PC-3 (cell line): ENCODE measurements around the gene FN1. TPM values are rescaled to one million over a fixed set of nuclear protein-coding genes. Genes with fewer than 3 reads are reported as not detected.

ENCODE experiments used
- ATAC-seq: fragments of 200-7000 bp; cut with Tn5 transposase; 2 replicates; pipeline ENCODE4 v1.9.1; 2020; ENCODE audit warnings: mild to moderate bottlenecking, moderate library complexity
- BruUV-seq: library from RNA; stranded (reverse); fragments of 400-500 nt; replicated peaks from 2 replicates; lab custom pipeline; 2021; lab: Mats Ljungman, UMichigan
- CTCF ChIA-PET: fragments of 300-600 bp; sonication (Branson Sonifier 250); formaldehyde crosslinking; loops from one replicate; lab custom pipeline; 2022; ENCODE audit warnings: antibody characterized with exemption; lab: Charles Lee
- POLR2A ChIA-PET: fragments of 300-600 bp; sonication (Branson Sonifier 250); formaldehyde crosslinking; loops from one replicate; lab custom pipeline; 2022; ENCODE audit warnings: antibody characterized with exemption; ENCODE audit not compliant: unreplicated experiment; lab: Charles Lee
- DNase-seq: peaks from one replicate; pipeline ENCODE4 v3.0.0-alpha.2; 2015
- H2AFZ ChIP-seq: fragments of 300-600 bp; sonication (generic); 2 replicates; pipeline ENCODE4 v1.6.0; 2016; ENCODE audit warnings: antibody characterized with exemption, low read length
- H3F3A ChIP-seq: fragments of 300-600 bp; sonication (generic); one replicate; pipeline ENCODE4 v1.6.0; 2017; ENCODE audit warnings: antibody characterized with exemption, low read length, control low read depth, mild to moderate bottlenecking; ENCODE audit not compliant: unreplicated experiment
- H3K27ac ChIP-seq: fragments of 300-600 bp; sonication (generic); 2 replicates; pipeline ENCODE4 v1.5.1; 2016; ENCODE audit warnings: mild to moderate bottlenecking, low read length
- H3K27me3 ChIP-seq: fragments of 300-600 bp; sonication (generic); 2 replicates; pipeline ENCODE4 v1.6.1; 2016; ENCODE audit warnings: low read length, mixed read lengths
- H3K36me3 ChIP-seq: fragments of 300-600 bp; sonication (generic); 2 replicates; pipeline ENCODE4 v1.6.1; 2016; ENCODE audit warnings: low read depth, mixed run types, low read length, mixed read lengths
- H3K4me1 ChIP-seq: fragments of 300-600 bp; sonication (generic); 2 replicates; pipeline ENCODE4 v1.5.1; 2016; ENCODE audit warnings: low read length; ENCODE audit not compliant: insufficient read depth
- H3K4me2 ChIP-seq: fragments of 300-600 bp; sonication (generic); 2 replicates; pipeline ENCODE4 v1.6.0; 2016; ENCODE audit warnings: low read length
- H3K4me3 ChIP-seq: fragments of 300-600 bp; sonication (generic); 2 replicates; pipeline ENCODE4 v1.5.1; 2016; ENCODE audit warnings: mild to moderate bottlenecking, low read length, mixed read lengths
- H3K79me2 ChIP-seq: fragments of 300-600 bp; sonication (generic); 2 replicates; pipeline ENCODE4 v1.6.1; 2017; ENCODE audit warnings: low read length, mixed read lengths
- H3K9ac ChIP-seq: fragments of 300-600 bp; sonication (generic); 2 replicates; pipeline ENCODE4 v1.6.0; 2016; ENCODE audit warnings: mild to moderate bottlenecking, low read length
- H3K9me2 ChIP-seq: fragments of 300-600 bp; sonication (generic); replicated peaks from 2 replicates; pipeline ENCODE4 v1.6.1; 2016; ENCODE audit warnings: mixed run types, low read length, mixed read lengths
- H3K9me3 ChIP-seq: fragments of 300-600 bp; sonication (generic); 2 replicates; pipeline ENCODE4 v1.6.1; 2016; ENCODE audit warnings: low read length, mixed read lengths
- H4K20me1 ChIP-seq: fragments of 300-600 bp; sonication (generic); 2 replicates; pipeline ENCODE4 v1.6.1; 2016; ENCODE audit warnings: low read length, mixed read lengths
- CTCF ChIP-seq: fragments of 300-600 bp; sonication (generic); conservative IDR thresholded peaks from 2 replicates; pipeline ENCODE4 v1.5.1; 2017; ENCODE audit warnings: antibody characterized with exemption, low read depth, mild to moderate bottlenecking, low read length
- EZH2 ChIP-seq: fragments of 300-600 bp; sonication (generic); IDR thresholded peaks from one replicate; pipeline ENCODE4 v1.6.1; 2017; ENCODE audit warnings: antibody characterized with exemption, mild to moderate bottlenecking, low read length; ENCODE audit not compliant: unreplicated experiment
- EZH2phosphoT487 ChIP-seq: fragments of 300-600 bp; sonication (generic); IDR thresholded peaks from 2 replicates; pipeline ENCODE4 v1.6.1; 2018; ENCODE audit warnings: mild to moderate bottlenecking, antibody characterized with exemption, low read length, borderline replicate concordance
- intact Hi-C: fragments of 100-400 bp; cut with micrococcal nuclease; formaldehyde crosslinking; loops from 2 replicates; pipeline ENCODE4 v1.9.0; 2023
- total RNA-seq: library from RNA; depleted of rRNA; stranded (reverse); fragments of >200 nt; gene quantifications from 2 replicates; pipeline ENCODE4 v1.2.3, GENCODE V29; 2014

The FN1 gene
- total RNA-seq, 1 experiment from 2014 or later = 220 TPM

GRCh38 chr2:215405722-215406581 is 29.9 kb downstream of the FN1 start:
- Histone ChIP-seq H3K36me3 (peaks cover 37% of the 10 kb centered on the region; the same call in 1 of the 2 replicates), H3K79me2 (no peaks in the 10 kb centered on the region), H3K4me1 (peaks cover 35% of the 10 kb centered on the region), H3K4me2 (no peak overlapping the region), H3K4me3 (no peak overlapping the region), H3K27me3 (no peaks in the 10 kb centered on the region), H3K9me2 (no peaks in the 10 kb centered on the region), H3K9me3 (no peaks in the 10 kb centered on the region), H3K27ac (no peak overlapping the region), H4K20me1 (no peaks in the 10 kb centered on the region), H3F3A (no peaks in the 10 kb centered on the region), H3K9ac (no peak overlapping the region), H2AFZ (no peak overlapping the region)
- CTCF ChIA-PET = no interaction called here
- intact Hi-C loops = no loop called here
- no peak for ATAC-seq
- TF ChIP-seq EZH2 (no peak), CTCF (no peak), EZH2phosphoT487 (no peak)
- POLR2A ChIA-PET = no interaction called here
- DNase-seq = no peak
- BruUV-seq = no TSS peak

- no peaks in the 10 kb centered on the region for H3K9me2 ChIP-seq
- BruUV-seq = no TSS peak
- intact Hi-C loops = no loop called here
- ChIA-PET POLR2A (no interaction called here), CTCF (no interaction called here)
- no peak overlapping the region for H3K4me2 ChIP-seq
- H3K9ac ChIP-seq = no peak overlapping the region
- DNase-seq (no peak), ATAC-seq (no peak)
- H3K9me3 ChIP-seq = no peaks in the 10 kb centered on the region
- peaks cover 38% of the 10 kb centered on the region; the same call in 1 of the 2 replicates for H3K36me3 ChIP-seq
- H3K27me3 ChIP-seq = no peaks in the 10 kb centered on the region
- no peak overlapping the region for H3K27ac ChIP-seq
- no peak overlapping the region for H2AFZ ChIP-seq
- no peak overlapping the region for H3K4me3 ChIP-seq
- no peaks in the 10 kb centered on the region for H3K79me2 ChIP-seq
- H4K20me1 ChIP-seq = no peaks in the 10 kb centered on the region
- H3F3A ChIP-seq = no peaks in the 10 kb centered on the region
- H3K4me1 ChIP-seq = peaks cover 22% of the 10 kb centered on the region
- TF ChIP-seq EZH2phosphoT487 (no peak), EZH2 (no peak), CTCF (no peak)
These were observed 31.4 kb downstream of the FN1 start for GRCh38 chr2:215404348-215405012.
